Neural cell (in vitro differentiated cells): ENCODE measurements around the gene KLHL21. TPM values are rescaled to one million over a fixed set of nuclear protein-coding genes. Genes with fewer than 3 reads are reported as not detected.

Experiments
- H2AFZ ChIP-seq: fragments of 200-600, 300-800 bp; sonication (generic), shearing (Covaris generic); 2 replicates; pipeline ENCODE4 v1.6.0; 2014; ENCODE audit warnings: low read depth, mild to moderate bottlenecking, antibody characterized with exemption, low read length, moderate library complexity
- H3F3A ChIP-seq: fragments of 200-600 bp; shearing (Covaris generic); 2 replicates; pipeline ENCODE4 v1.6.1; 2016; ENCODE audit warnings: mild to moderate bottlenecking, moderate library complexity, mixed read lengths, antibody characterized with exemption, low read length; ENCODE audit not compliant: insufficient read depth, poor library complexity, severe bottlenecking
- H3K27ac ChIP-seq: fragments of 200-600, 300-800 bp; sonication (generic), shearing (Covaris generic); 2 replicates; pipeline ENCODE4 v1.5.1; 2014; ENCODE audit warnings: mild to moderate bottlenecking, low read length, moderate library complexity
- H3K27me3 ChIP-seq: fragments of 300-800, 200-600 bp; sonication (generic), shearing (Covaris generic); 2 replicates; pipeline ENCODE4 v1.6.0; 2014; ENCODE audit warnings: mild to moderate bottlenecking, low read depth, low read length, moderate library complexity; ENCODE audit not compliant: insufficient read depth
- H3K36me3 ChIP-seq: fragments of 300-800, 200-600 bp; sonication (generic), shearing (Covaris generic); 2 replicates; pipeline ENCODE4 v1.5.1; 2014; ENCODE audit warnings: mild to moderate bottlenecking, antibody characterized with exemption, low read length, moderate library complexity; ENCODE audit not compliant: insufficient read depth
- H3K4me2 ChIP-seq: fragments of 300-800, 200-600 bp; sonication (generic), shearing (Covaris generic); 2 replicates; pipeline ENCODE4 v1.6.0; 2014; ENCODE audit warnings: mild to moderate bottlenecking, low read length
- H3K4me3 ChIP-seq: fragments of 300-800, 200-600 bp; sonication (generic), shearing (Covaris generic); 2 replicates; pipeline ENCODE4 v1.5.1; 2014; ENCODE audit warnings: mild to moderate bottlenecking, low read length, moderate library complexity
- H3K79me2 ChIP-seq: fragments of 200-600 bp; shearing (Covaris generic); replicated peaks from 2 replicates; pipeline ENCODE4 v1.6.0; 2014; ENCODE audit warnings: mild to moderate bottlenecking, low read length, moderate library complexity; ENCODE audit not compliant: insufficient read depth
- H3K9ac ChIP-seq: fragments of 300-800, 200-600 bp; sonication (generic), shearing (Covaris generic); 2 replicates; pipeline ENCODE4 v1.6.1; 2016; ENCODE audit warnings: mild to moderate bottlenecking, low read length, mixed read lengths
- H3K9me2 ChIP-seq: fragments of 200-600 bp; shearing (Covaris generic); 2 replicates; pipeline ENCODE4 v1.6.1; 2016; ENCODE audit warnings: mild to moderate bottlenecking, low read length, mixed read lengths; ENCODE audit not compliant: insufficient read depth
- H3K9me3 ChIP-seq: fragments of 200-600, 300-800 bp; sonication (generic), shearing (Covaris generic); 2 replicates; pipeline ENCODE4 v1.6.1; 2016; ENCODE audit warnings: mild to moderate bottlenecking, mixed run types, low read length, moderate library complexity, mixed read lengths
- H4K20me1 ChIP-seq: fragments of 200-600 bp; shearing (Covaris generic); 2 replicates; pipeline ENCODE4 v1.6.1; 2016; ENCODE audit warnings: mild to moderate bottlenecking, mixed run types; ENCODE audit not compliant: insufficient read depth
- CTCF ChIP-seq: fragments of 450-650 bp; IDR thresholded peaks from 2 replicates; pipeline ENCODE4 v1.5.1; 2014; ENCODE audit warnings: antibody characterized with exemption, mild to moderate bottlenecking, moderate library complexity; ENCODE audit not compliant: poor library complexity, severe bottlenecking
- EP300 ChIP-seq: fragments of 450-650 bp; conservative IDR thresholded peaks from 2 replicates; pipeline ENCODE4 v1.6.1; 2014; ENCODE audit warnings: antibody characterized with exemption, mild to moderate bottlenecking, moderate library complexity; ENCODE audit not compliant: poor library complexity, severe bottlenecking
- EZH2 ChIP-seq: fragments of 200-600, 300-800 bp; shearing (Covaris generic), sonication (generic); IDR thresholded peaks from 2 replicates; pipeline ENCODE4 v1.6.1; 2014; ENCODE audit warnings: antibody characterized with exemption, low read length, borderline replicate concordance, mild to moderate bottlenecking; ENCODE audit not compliant: insufficient read depth, poor library complexity, severe bottlenecking
- MXI1 ChIP-seq: fragments of 450-650 bp; conservative IDR thresholded peaks from 2 replicates; pipeline ENCODE4 v1.6.1; 2014; ENCODE audit warnings: antibody characterized with exemption, mild to moderate bottlenecking; ENCODE audit not compliant: poor library complexity, severe bottlenecking
- POLR2AphosphoS5 ChIP-seq: IDR thresholded peaks from 2 replicates; pipeline ENCODE4 v1.6.1; 2012
- RAD21 ChIP-seq: fragments of 450-650 bp; conservative IDR thresholded peaks from 2 replicates; pipeline ENCODE4 v1.6.1; 2014; ENCODE audit warnings: antibody characterized with exemption, mild to moderate bottlenecking, moderate library complexity
- REST ChIP-seq: IDR thresholded peaks from 2 replicates; pipeline ENCODE4 v1.6.1; 2012; ENCODE audit warnings: borderline replicate concordance
- SMC3 ChIP-seq: fragments of 450-650 bp; conservative IDR thresholded peaks from 2 replicates; pipeline ENCODE4 v1.6.1; 2014; ENCODE audit warnings: antibody characterized with exemption, mild to moderate bottlenecking, moderate library complexity; ENCODE audit not compliant: poor library complexity
- TAF1 ChIP-seq: IDR thresholded peaks from 2 replicates; pipeline ENCODE4 v1.6.1; 2012; ENCODE audit warnings: low read depth
- polyA plus RNA-seq: library from polyadenylated mRNA; depleted of rRNA; stranded (reverse); fragments of >200 nt; gene quantifications from 2 replicates; pipeline ENCODE4 v1.2.3, GENCODE V29; 2014

Gene KLHL21
- polyA plus RNA-seq, 1 donor from 2014 or later = 8.4 TPM

DNA sequence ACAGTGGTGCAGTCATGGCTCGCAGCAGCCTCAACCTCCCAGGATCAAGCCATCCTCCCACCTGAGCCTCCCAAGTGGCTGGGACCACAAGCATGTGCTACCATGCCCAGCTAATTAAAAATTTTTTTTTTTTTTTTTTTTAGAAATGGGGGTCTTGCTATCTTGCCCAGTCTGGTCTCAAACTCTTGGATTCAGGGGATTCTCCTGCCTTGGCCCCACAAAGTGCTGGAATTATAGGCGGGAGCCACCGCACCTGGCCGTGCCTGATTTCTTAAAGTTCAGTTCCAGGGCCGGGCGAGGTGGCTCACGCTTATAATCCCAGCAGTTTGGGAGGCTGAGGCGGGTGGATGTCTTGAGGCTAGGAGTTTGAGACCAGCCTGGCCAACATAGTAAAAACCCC, 28.4 kb upstream of the KLHL21 start:
- Histone ChIP-seq H3K36me3 (no peaks in the 10 kb centered on the region), H3K27ac (no peak overlapping the region), H2AFZ (no peak overlapping the region), H3K4me2 (no peak overlapping the region), H3K9me3 (no peaks in the 10 kb centered on the region), H4K20me1 (no peaks in the 10 kb centered on the region), H3K4me3 (no peak overlapping the region), H3K79me2 (peaks cover 10% of the 10 kb centered on the region), H3F3A (no peaks in the 10 kb centered on the region), H3K9ac (no peak overlapping the region), H3K27me3 (no peaks in the 10 kb centered on the region), H3K9me2 (no peaks in the 10 kb centered on the region)
- TF ChIP-seq POLR2AphosphoS5 (no peak), REST (no peak)

GRCh38 chr1:6630027-6630426, 27.4 kb upstream of the KLHL21 start:
- Histone ChIP-seq H3K9me3 (no peaks in the 10 kb centered on the region), H3K27me3 (no peaks in the 10 kb centered on the region), H3K4me3 (no peak overlapping the region), H2AFZ (no peak overlapping the region), H3K9ac (no peak overlapping the region), H3K9me2 (no peaks in the 10 kb centered on the region), H3K36me3 (no peaks in the 10 kb centered on the region), H3K79me2 (peaks cover 17% of the 10 kb centered on the region), H3K27ac (no peak overlapping the region), H4K20me1 (no peaks in the 10 kb centered on the region), H3F3A (no peaks in the 10 kb centered on the region), H3K4me2 (no peak overlapping the region)
- TF ChIP-seq EZH2 = no peak
- no peak for TF ChIP-seq CTCF
- TF ChIP-seq TAF1 = no peak
- no peak for TF ChIP-seq EP300
- TF ChIP-seq REST = no peak
- TF ChIP-seq POLR2AphosphoS5 = no peak
- no peak for TF ChIP-seq RAD21
- TF ChIP-seq SMC3 = no peak
- TF ChIP-seq MXI1 = no peak
